ENCODE results near the gene ILDR2.

Gene ILDR2

DNA sequence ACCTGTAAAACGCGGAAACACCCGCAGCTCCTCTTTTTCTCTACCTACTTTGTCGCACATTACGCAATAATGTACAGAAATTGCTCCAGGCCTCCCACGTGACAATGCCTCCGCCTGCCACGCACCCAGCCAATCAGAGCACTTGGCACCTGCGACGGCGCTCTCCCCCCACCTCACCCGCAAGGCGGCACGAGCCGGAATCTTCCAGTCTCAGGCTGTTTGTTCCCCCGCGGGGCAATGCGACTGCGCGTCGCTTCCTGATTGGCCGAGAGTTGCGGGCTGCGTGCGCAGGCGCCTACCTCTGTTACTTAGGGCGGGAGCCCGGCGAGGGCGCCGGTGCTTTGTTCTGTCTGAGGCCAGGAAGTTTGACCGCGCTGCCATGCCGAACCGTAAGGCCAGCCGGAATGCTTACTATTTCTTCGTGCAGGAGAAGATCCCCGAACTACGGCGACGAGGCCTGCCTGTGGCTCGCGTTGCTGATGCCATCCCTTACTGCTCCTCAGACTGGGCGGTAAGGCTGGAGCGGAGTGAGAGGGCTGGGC is 13.7 kb upstream of the ILDR2 start, which contains the start of gene MAEL (continued):
- TF ChIP-seq TOX (CRISPR knock-in tag; IDR thresholded peaks at IDR 0.05; ENCODE audit: borderline replicate concordance): no peak

GRCh38 chr1:166981589-166981988 is 6.2 kb upstream of the ILDR2 start:
- no peak for ATAC-seq
- TF ChIP-seq OSR1 (CRISPR knock-in tag; IDR thresholded peaks at IDR 0.05): no peak

- no peak for ATAC-seq
- TF ChIP-seq PPARA (CRISPR knock-in tag; IDR thresholded peaks at IDR 0.05; ENCODE audit: borderline replicate concordance): no peak
- no peak for TF ChIP-seq ZFP30 (CRISPR knock-in tag; IDR thresholded peaks at IDR 0.05)
Measured at GRCh38 chr1:166980818-166981217, 5.5 kb upstream of the ILDR2 start.

GRCh38 chr1:166980383-166980782 is 5.0 kb upstream of the ILDR2 start:
- TF ChIP-seq ARNTL (CRISPR knock-in tag; IDR thresholded peaks at IDR 0.05; ENCODE audit: borderline replicate concordance, low read depth) (no peak), ZNF70 (CRISPR knock-in tag; IDR thresholded peaks at IDR 0.05) (no peak), ZFP30 (CRISPR knock-in tag; IDR thresholded peaks at IDR 0.05) (no peak), TOX (CRISPR knock-in tag; IDR thresholded peaks at IDR 0.05; ENCODE audit: borderline replicate concordance) (no peak)
- ATAC-seq: no peak

- no peak for ATAC-seq
Measured at GRCh38 chr1:166978821-166979220, 3.5 kb upstream of the ILDR2 start.

DNA sequence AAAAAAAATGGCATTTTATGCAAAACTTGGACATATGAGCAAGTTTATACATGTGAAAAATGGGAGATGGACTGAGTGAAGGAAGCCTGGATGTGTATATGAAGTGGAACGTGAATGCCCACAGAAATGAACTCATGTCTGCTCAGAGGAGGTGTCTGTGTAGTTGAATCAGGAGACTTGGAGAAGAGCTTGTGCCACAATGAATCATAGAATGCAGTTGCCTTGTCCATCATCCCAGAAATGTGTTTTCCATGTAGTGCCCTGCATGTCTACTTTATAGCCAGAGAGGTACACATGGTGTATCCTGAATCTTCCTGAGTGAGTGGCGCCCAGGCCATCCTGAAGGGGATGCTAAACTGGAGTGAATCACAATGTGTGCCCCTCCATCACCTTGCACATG is 2.6 kb upstream of the ILDR2 start:
- ATAC-seq: no peak
- TF ChIP-seq ARNTL (CRISPR knock-in tag; IDR thresholded peaks at IDR 0.05; ENCODE audit: borderline replicate concordance, low read depth) (no peak), ZNF565 (CRISPR knock-in tag; conservative IDR thresholded peaks at IDR 0.05; ENCODE audit: low read depth) (no peak), ZFP3 (CRISPR knock-in tag; IDR thresholded peaks at IDR 0.05) (no peak)

More at GRCh38 chr1:166978821-166979220, 3.5 kb upstream of the ILDR2 start:
- no peak for TF ChIP-seq RARB (CRISPR knock-in tag; IDR thresholded peaks at IDR 0.05)
- TF ChIP-seq TOX (CRISPR knock-in tag; IDR thresholded peaks at IDR 0.05; ENCODE audit: borderline replicate concordance): no peak
- no peak for TF ChIP-seq SNAI2 (CRISPR knock-in tag; IDR thresholded peaks at IDR 0.05)
- no peak for TF ChIP-seq ESRRG (CRISPR knock-in tag; IDR thresholded peaks at IDR 0.05)
- TF ChIP-seq, protein P1, sequence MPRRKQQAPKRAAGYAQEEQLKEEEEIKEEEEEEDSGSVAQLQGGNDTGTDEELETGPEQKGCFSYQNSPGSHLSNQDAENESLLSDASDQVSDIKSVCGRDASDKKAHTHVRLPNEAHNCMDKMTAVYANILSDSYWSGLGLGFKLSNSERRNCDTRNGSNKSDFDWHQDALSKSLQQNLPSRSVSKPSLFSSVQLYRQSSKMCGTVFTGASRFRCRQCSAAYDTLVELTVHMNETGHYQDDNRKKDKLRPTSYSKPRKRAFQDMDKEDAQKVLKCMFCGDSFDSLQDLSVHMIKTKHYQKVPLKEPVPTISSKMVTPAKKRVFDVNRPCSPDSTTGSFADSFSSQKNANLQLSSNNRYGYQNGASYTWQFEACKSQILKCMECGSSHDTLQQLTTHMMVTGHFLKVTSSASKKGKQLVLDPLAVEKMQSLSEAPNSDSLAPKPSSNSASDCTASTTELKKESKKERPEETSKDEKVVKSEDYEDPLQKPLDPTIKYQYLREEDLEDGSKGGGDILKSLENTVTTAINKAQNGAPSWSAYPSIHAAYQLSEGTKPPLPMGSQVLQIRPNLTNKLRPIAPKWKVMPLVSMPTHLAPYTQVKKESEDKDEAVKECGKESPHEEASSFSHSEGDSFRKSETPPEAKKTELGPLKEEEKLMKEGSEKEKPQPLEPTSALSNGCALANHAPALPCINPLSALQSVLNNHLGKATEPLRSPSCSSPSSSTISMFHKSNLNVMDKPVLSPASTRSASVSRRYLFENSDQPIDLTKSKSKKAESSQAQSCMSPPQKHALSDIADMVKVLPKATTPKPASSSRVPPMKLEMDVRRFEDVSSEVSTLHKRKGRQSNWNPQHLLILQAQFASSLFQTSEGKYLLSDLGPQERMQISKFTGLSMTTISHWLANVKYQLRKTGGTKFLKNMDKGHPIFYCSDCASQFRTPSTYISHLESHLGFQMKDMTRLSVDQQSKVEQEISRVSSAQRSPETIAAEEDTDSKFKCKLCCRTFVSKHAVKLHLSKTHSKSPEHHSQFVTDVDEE (CRISPR knock-in tag; IDR thresholded peaks at IDR 0.05): no peak

DNA sequence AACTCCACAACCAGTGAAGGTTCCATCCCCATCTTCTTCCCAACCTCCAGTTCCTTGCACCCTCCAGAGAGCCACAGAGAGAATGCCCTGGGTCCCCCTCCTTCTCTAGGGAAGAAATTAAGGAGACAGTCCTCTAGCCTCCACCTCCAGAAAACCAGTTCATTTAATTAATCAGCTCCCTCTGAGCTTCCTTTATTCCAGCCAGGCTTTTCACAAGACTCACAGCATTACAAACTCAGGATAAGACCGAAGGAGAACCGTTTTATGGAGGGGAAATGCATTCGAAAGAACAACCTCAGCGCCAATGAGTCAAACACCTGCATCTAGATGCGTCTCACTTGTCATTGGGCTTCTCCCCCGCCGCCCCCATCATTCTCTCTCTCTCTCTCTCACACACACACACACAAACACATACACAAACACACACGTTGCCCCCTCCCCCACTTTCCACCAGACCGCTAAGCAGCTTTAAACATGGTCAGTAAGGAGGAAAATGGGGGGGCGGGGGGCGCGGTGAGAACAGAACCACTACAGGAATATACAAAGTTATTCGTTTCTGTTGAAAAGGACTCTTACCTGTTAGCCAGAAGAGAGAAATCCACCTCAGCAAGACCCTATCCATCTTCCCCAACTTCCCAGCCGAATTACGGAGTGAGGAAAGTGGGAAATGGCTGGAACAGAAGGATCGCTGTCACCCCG is 544 bp downstream of the ILDR2 start:
- TF ChIP-seq ZFP30 (CRISPR knock-in tag; IDR thresholded peaks at IDR 0.05) (no peak), ZC3H10 (CRISPR knock-in tag; IDR thresholded peaks at IDR 0.05) (no peak), SNAI2 (CRISPR knock-in tag; IDR thresholded peaks at IDR 0.05) (no peak), TCF4 (CRISPR knock-in tag; IDR thresholded peaks at IDR 0.05; ENCODE audit: borderline replicate concordance) (no peak), ZFP3 (CRISPR knock-in tag; IDR thresholded peaks at IDR 0.05) (no peak), ARNTL (CRISPR knock-in tag; IDR thresholded peaks at IDR 0.05; ENCODE audit: borderline replicate concordance, low read depth) (no peak), CSDC2 (CRISPR knock-in tag; IDR thresholded peaks at IDR 0.05) (no peak), ESRRG (CRISPR knock-in tag; IDR thresholded peaks at IDR 0.05) (no peak), CSRNP3 (CRISPR knock-in tag; IDR thresholded peaks at IDR 0.05) (no peak), ZNF70 (CRISPR knock-in tag; IDR thresholded peaks at IDR 0.05) (no peak), PPARA (CRISPR knock-in tag; IDR thresholded peaks at IDR 0.05; ENCODE audit: borderline replicate concordance) (no peak), TOX (CRISPR knock-in tag; IDR thresholded peaks at IDR 0.05; ENCODE audit: borderline replicate concordance) (no peak), ZNF8 (CRISPR knock-in tag; IDR thresholded peaks at IDR 0.05) (no peak)
- TF ChIP-seq, protein P2, sequence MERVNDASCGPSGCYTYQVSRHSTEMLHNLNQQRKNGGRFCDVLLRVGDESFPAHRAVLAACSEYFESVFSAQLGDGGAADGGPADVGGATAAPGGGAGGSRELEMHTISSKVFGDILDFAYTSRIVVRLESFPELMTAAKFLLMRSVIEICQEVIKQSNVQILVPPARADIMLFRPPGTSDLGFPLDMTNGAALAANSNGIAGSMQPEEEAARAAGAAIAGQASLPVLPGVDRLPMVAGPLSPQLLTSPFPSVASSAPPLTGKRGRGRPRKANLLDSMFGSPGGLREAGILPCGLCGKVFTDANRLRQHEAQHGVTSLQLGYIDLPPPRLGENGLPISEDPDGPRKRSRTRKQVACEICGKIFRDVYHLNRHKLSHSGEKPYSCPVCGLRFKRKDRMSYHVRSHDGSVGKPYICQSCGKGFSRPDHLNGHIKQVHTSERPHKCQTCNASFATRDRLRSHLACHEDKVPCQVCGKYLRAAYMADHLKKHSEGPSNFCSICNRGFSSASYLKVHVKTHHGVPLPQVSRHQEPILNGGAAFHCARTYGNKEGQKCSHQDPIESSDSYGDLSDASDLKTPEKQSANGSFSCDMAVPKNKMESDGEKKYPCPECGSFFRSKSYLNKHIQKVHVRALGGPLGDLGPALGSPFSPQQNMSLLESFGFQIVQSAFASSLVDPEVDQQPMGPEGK (CRISPR knock-in tag; IDR thresholded peaks at IDR 0.05; ENCODE audit: borderline replicate concordance): no peak
- TF ChIP-seq, protein P3, sequence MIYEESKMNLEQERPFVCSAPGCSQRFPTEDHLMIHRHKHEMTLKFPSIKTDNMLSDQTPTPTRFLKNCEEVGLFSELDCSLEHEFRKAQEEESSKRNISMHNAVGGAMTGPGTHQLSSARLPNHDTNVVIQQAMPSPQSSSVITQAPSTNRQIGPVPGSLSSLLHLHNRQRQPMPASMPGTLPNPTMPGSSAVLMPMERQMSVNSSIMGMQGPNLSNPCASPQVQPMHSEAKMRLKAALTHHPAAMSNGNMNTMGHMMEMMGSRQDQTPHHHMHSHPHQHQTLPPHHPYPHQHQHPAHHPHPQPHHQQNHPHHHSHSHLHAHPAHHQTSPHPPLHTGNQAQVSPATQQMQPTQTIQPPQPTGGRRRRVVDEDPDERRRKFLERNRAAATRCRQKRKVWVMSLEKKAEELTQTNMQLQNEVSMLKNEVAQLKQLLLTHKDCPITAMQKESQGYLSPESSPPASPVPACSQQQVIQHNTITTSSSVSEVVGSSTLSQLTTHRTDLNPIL (CRISPR knock-in tag; IDR thresholded peaks at IDR 0.05; ENCODE audit: low read depth): no peak
- TF ChIP-seq, protein P1 (CRISPR knock-in tag; IDR thresholded peaks at IDR 0.05): no peak
- ATAC-seq: no peak
